ENCODE data around the gene ECPAS.
"Not testable (repeated sequence)": the region's sequence is repeated elsewhere in the genome, so short reads cannot be mapped to it uniquely, and the experiment has no call there.

The ECPAS gene

GRCh38 chr9:111467778-111468367 lies 16.3 kb downstream of the ECPAS start:
- DNase-seq = no peak

DNA sequence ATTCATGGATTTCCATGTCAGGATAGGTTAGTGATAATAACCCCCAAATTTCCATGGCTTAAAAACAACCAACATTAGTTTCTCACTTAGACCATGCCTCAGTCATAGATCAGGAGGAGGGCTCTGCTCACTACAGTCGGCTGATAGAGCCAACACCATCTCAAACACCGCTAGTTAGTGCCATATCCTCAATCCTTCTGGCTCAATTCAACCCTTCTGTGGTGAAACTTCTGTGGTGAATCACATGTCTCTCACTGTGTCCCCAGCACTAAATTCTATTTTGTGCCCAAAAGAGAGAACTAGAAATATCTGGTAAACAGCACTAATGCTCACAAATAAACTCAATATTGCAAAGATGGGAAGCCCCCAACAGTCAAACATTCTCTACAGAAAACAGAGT lies 21.1 kb downstream of the ECPAS start:
- DNase-seq = no peak

DNA sequence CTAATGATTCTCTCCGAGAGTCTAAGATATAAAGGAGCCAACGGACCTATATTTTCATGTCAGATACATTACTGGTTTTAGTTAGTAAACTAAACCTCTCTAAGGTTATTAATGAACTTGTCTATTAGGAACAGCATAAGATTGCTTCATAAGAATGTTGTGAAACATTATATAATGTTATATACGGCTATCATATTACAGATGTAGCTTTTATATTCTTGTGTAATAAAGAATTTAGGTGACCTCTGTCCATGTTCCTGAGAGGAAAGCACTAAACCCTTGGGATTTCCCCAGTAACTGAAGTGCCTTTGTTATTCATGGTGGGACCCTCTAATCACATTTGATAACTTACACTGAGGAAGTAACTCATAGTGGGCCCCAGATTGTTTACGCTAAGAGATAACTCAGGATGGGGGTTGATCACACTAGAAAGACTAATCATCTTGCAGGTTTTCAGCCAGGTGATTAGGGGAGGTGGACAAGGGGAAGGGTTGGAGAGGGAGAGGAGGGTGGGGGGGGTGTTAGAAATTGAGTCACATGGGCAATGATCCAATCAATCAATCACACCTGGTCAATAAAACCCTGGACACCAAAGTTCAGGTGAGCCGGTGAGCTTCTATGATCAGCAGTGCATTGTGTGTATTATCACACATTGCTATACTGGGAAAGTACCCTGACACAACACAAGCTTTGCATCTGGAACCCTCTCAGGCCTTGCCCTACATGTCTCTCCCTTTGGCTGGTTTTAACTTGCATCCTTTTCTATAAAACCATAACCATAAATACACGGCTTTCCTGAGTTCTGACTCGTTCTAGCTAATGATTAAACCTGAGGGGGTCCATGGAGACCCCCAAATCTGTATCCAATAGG lies 25.8 kb downstream of the ECPAS start:
- no peak for DNase-seq

DNA sequence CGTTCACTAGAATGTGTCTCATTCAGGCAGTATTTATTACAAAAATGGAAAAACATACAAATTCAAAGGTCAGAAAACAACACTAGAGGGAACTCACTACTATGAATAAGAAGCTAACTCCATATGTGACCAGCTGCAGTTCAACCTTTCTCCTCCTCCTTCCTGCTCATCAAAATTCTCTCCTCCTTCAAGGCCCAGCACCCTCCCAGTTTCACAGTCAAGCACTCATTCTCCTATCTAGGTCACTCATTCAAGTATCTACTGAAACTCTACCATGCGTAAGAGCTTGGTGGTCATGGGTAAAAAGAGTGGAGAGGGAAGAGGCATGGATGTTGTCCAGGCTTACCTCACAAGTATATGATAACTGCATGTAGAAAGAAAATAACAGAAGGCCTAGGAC lies 27.7 kb downstream of the ECPAS start:
- no peak for DNase-seq

DNA sequence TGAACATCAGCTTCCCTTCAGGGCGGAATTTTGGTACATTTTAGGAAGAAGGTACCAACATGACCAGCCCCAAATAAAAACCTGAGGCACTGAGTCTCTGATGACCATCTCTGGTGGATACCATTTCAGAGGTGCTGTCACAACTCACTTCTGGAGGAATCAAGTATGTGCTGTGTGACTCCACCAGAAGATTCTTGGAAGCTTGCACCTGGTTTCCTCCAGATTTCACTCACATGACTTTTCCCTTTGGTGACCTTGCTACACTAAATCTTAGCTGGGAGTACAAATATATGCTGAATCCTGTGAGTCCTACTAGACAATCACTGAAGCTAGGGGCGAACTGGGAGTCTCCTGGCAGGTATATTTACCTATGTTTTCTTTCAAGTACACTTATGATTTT lies 28.5 kb downstream of the ECPAS start:
- DNase-seq = no peak

- DNase-seq = no peak
Observed at GRCh38 chr9:111454751-111455150, 29.4 kb downstream of the ECPAS start.

GRCh38 chr9:111451570-111451969 lies 32.6 kb downstream of the ECPAS start:
- no peak for DNase-seq

DNA sequence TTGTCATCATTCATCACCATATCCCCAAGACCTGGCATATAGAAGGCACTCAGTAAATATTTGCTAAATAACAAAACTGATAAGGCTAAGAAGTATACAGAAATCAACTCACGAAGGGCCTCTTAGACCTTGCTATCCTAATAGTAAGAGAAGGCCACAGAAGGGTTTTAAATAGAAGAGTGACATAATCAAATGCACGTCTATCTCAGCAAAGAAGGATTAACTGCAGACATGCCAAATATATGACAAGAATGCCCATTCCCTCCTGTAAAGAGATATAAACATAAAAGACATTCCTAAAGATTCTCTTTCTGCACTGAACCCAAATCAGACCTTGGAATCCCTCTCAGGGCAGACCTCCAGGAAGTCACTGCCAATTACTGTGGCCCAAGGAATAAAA lies 34.1 kb downstream of the ECPAS start:
- no peak for DNase-seq

GRCh38 chr9:111449705-111450104 lies 34.5 kb downstream of the ECPAS start:
- DNase-seq = no peak

GRCh38 chr9:111445799-111446198 lies 38.4 kb downstream of the ECPAS start:
- not testable (repeated sequence) for DNase-seq

- DNase-seq = no peak
Observed at GRCh38 chr9:111443454-111443853, 40.7 kb downstream of the ECPAS start.

DNA sequence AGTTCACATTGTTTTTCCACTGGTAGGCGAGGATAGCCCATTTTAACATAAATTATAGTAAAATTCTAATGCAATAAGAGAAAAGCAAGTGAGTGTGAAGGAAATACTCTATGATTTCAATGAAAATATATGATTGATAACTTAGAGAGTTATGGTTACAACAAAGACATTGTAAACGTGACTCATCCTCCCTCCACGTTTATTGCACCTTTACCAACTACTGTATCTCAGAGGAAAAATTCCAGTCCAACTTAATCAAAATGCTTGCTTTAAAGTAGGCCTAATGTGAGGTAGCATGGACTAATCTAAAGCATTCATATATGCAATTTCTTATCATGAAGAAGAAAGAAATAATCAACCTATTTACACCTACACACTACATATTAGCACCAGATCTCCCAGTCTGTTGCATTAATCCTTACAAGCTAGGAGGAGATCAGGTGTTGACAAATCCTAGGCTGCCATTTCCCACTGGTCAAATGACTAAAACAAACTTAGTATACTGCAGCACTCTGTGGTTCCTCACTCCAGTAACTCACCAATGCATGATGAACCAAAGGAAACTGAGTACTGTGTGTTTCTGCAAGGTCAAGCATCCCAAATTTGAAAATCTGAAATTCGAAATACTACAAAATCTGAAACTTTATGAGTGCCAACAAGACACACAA lies 41.7 kb downstream of the ECPAS start:
- DNase-seq = no peak

DNA sequence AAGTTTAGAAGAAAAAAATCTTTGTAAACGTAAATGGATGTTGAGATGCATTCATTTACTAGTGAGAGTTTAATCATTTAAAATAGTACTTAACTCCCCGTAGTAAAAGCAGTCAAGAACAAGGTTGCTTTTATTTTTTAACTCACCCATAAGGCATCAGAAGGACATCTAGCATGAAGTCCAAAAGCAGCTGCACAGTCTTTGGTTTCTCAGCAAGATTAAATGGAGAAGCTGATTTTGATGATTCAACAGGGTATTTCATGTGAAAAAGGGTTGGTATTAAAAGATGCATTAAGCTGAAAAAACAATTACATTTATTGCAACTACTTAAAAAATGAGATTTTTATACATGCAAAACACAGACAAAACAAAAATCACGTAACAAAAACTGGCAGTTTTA lies 44.0 kb downstream of the ECPAS start:
- no peak for DNase-seq

DNA sequence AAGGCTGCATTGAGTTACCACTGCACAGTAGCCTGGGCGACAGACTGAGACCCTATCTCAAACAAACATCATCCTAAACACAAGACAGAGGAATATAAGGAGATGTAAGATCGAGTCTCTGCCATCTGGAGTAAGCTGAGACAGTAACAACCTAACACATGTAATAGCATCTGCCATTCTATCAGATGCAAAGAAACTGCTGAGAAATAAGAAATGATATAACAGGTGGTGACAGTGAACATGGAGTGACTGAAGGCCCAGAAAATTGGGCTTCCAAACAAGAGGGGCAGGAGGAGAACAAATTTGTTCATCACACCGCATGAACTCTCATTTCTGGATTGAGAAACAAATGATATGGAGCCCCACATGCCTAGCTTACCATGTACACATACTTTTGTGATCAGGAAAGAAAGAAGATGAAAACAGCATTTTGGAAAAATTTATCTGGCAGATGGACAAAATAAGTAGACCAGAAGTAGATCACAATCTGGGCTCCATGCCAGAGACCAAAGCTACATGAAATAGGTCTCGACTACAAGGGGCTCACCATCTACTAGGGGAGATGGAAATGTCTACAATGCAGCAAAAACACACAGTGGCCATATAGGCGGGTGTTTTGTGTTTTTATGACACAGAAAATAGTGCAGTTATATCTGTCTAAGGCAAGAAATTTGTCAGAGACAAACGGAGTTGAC lies 45.5 kb downstream of the ECPAS start:
- DNase-seq = no peak

- no peak for DNase-seq
Observed at GRCh38 chr9:111436571-111436970, 47.6 kb downstream of the ECPAS start.

- DNase-seq = no peak
Observed at GRCh38 chr9:111433082-111433481, 51.1 kb downstream of the ECPAS start.

DNA sequence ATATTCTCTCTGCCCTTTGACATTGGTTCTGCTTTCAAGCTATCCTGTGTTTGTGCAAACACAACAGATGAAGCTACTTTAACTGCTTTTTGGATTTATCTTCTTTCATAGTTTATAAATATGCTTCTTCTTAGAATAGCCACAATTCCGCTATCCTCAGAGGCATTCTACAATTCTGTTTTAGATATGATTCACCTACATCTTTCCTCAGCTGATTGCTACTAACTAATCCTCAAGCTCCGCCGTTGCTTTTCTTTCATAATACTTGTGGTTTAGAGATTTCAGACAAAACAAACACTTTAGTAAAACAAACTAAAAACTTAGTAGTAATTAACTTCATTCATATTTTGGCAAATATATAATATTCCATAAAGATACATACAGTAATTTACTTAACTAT lies 52.5 kb downstream of the ECPAS start:
- no peak for DNase-seq

DNA sequence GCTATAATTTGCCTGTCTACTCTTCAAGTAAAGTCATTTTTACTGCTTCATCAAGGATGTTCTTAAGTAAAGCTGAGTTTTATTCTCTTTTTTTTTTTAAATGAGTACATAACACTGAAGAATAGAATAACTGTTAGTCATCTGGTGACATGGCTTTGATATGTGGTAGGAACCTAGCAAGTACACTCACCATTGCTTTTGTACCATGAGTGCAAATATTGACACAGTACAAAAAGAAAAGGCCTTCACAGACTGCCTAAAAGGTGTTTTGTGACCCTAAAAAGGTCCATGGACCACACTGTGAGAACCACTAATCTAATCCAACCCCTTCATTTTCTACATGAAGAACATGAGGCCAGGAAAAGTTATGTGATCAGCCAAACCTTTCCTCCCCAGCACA lies 55.0 kb downstream of the ECPAS start:
- no peak for DNase-seq

GRCh38 chr9:111427186-111427585 lies 57.0 kb downstream of the ECPAS start:
- no peak for DNase-seq

DNA sequence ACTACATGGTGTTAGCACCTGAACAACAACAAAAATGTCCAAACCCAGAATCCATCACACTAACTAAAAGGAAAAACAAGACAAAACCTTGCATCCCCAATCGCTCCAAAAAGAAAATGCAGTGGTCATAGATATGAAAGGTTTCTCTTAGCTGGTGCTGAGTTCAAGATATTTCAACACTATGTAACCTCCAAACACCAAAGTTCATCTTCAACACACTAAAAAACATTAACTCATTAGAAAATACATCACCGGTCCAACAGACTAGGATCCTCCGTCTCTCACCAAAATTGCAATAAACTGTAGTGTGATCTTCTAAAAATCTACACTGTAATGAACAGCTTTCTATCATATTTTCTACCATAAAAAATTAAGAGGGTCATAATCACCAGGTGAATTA lies 60.8 kb downstream of the ECPAS start:
- no peak for DNase-seq

GRCh38 chr9:111414406-111414805 lies 69.8 kb downstream of the ECPAS start:
- no peak for DNase-seq

- no peak for DNase-seq
Observed at GRCh38 chr9:111413996-111414395, 70.2 kb downstream of the ECPAS start.

GRCh38 chr9:111412280-111412679 lies 71.9 kb downstream of the ECPAS start:
- no peak for DNase-seq

DNA sequence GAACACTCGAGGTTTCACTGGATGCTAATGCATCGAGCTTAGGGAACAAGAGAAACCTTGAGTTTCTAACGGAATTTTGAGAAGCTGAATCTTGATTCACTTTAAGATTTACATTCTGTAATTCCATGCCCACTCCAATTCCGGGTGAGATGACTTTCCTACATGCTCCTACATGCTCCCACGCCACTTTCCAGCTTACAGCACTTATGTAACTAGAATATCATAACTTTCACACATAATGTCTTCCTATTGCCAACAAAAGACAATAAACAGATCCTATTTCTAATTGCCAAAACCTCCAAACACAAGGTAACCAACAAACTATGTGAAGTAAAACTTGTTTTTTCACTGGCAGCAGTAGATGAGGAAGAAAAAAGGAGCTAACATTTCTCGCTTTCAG lies 72.9 kb downstream of the ECPAS start:
- no peak for DNase-seq

All from activated CD8-positive, alpha-beta memory T cell treated with anti-CD3 and anti-CD28 coated beads, Interleukin-2, amount 50 U/mL, for 48 hours (primary cell).